Immature natural killer cell (primary cell): ENCODE measurements around the gene TRIM8. TPM values are rescaled to one million over a fixed set of nuclear protein-coding genes. Genes with fewer than 3 reads are reported as not detected.

Experiments
- DNase-seq, 3 donors: peaks; one replicate each; pipeline ENCODE4 v3.0.0; 2022; ENCODE audit warnings: mixed read lengths in 1 of 3
- H3K27ac Mint-ChIP-seq, 6 donors: one replicate each; pipeline ENCODE4 v1.8.0; 2020; ENCODE audit warnings: mixed read lengths in 6 of 6, mild to moderate bottlenecking in 5 of 6, inconsistent platforms in 4 of 6, moderate library complexity in 3 of 6
- H3K27me3 Mint-ChIP-seq, 3 donors: one replicate each; pipeline ENCODE4 v1.8.0; 2020 to 2021; ENCODE audit warnings: low read depth in 3 of 3, mild to moderate bottlenecking in 3 of 3, mixed read lengths in 3 of 3, moderate library complexity in 3 of 3, inconsistent platforms in 1 of 3
- H3K36me3 Mint-ChIP-seq, 3 donors: one replicate each; pipeline ENCODE4 v1.8.0; 2020; ENCODE audit warnings: mixed read lengths in 3 of 3, inconsistent platforms in 2 of 3, mild to moderate bottlenecking in 2 of 3
- H3K4me1 Mint-ChIP-seq, 2 donors: one replicate each; pipeline ENCODE4 v1.8.0; 2020; ENCODE audit warnings: inconsistent platforms in 2 of 2, mild to moderate bottlenecking in 2 of 2, mixed read lengths in 2 of 2, moderate library complexity in 1 of 2
- H3K4me3 Mint-ChIP-seq, 5 donors: one replicate each; pipeline ENCODE4 v1.8.0; 2020; ENCODE audit warnings: mild to moderate bottlenecking in 5 of 5, mixed read lengths in 5 of 5, inconsistent platforms in 3 of 5, moderate library complexity in 3 of 5
- H3K9me3 Mint-ChIP-seq, 6 donors: one replicate each; pipeline ENCODE4 v1.8.0; 2020; ENCODE audit warnings: mild to moderate bottlenecking in 6 of 6, mixed read lengths in 6 of 6, inconsistent platforms in 4 of 6, moderate library complexity in 3 of 6
- polyA plus RNA-seq, 3 donors: library from polyadenylated mRNA; unstranded; fragments of 300-500 nt; fragmentation: Illumina TruSeq; gene quantifications; one replicate each; pipeline ENCODE4 v1.2.3, GENCODE V29; 2021

The TRIM8 gene
- polyA plus RNA-seq, 3 donors from 2014 or later, result 30.5 to 78.8 (median 39.2) TPM

GRCh38 chr10:102620591-102621442 lies 23.5 kb upstream of the TRIM8 start:
- peak overlapping the region in 1 of 6 donors; percentile 53 for H3K27ac Mint-ChIP-seq
- no peaks in the 10 kb centered on the region for H3K9me3 Mint-ChIP-seq
- H3K4me3 Mint-ChIP-seq, result no peak overlapping the region
- no peaks in the 10 kb centered on the region for H3K4me1 Mint-ChIP-seq
- peaks cover 7 to 20% (median 12%) of the 10 kb centered on the region in 3 donors for H3K36me3 Mint-ChIP-seq
- no peaks in the 10 kb centered on the region for H3K27me3 Mint-ChIP-seq
- no peak for DNase-seq

- DNase-seq, result no peak
- Mint-ChIP-seq H3K27me3 (no peaks in the 10 kb centered on the region), H3K9me3 (no peaks in the 10 kb centered on the region), H3K4me3 (no peak overlapping the region), H3K4me1 (no peaks in the 10 kb centered on the region), H3K36me3 (peaks cover 7 to 20% (median 12%) of the 10 kb centered on the region in 3 donors), H3K27ac (no peak overlapping the region)
Measured at GRCh38 chr10:102621443-102622325, 22.6 kb upstream of the TRIM8 start.

- no peak overlapping the region for H3K27ac Mint-ChIP-seq
- no peaks in the 10 kb centered on the region for H3K27me3 Mint-ChIP-seq
Measured at GRCh38 chr10:102624094-102624493, 20.2 kb upstream of the TRIM8 start.

GRCh38 chr10:102624751-102625645 lies 19.3 kb upstream of the TRIM8 start:
- Mint-ChIP-seq H3K4me3 (no peak overlapping the region), H3K36me3 (peaks cover 0 to 7% (median 4%) of the 10 kb centered on the region in 3 donors), H3K27me3 (no peaks in the 10 kb centered on the region), H3K9me3 (no peaks in the 10 kb centered on the region), H3K4me1 (no peaks in the 10 kb centered on the region), H3K27ac (no peak overlapping the region)
- no peak for DNase-seq

More at GRCh38 chr10:102624094-102624493, 20.2 kb upstream of the TRIM8 start:
- Mint-ChIP-seq H3K36me3 (peaks cover 0 to 7% (median 4%) of the 10 kb centered on the region in 3 donors), H3K4me3 (no peak overlapping the region), H3K9me3 (no peaks in the 10 kb centered on the region), H3K4me1 (no peaks in the 10 kb centered on the region)
- no peak for DNase-seq

GRCh38 chr10:102626026-102626685 lies 18.1 kb upstream of the TRIM8 start:
- Mint-ChIP-seq H3K9me3 (no peaks in the 10 kb centered on the region), H3K27me3 (peaks cover 0 to 1% (median 0%) of the 10 kb centered on the region in 3 donors), H3K27ac (peak overlapping the region in 1 of 6 donors; percentile 64), H3K36me3 (peaks cover 1 to 14% (median 4%) of the 10 kb centered on the region in 3 donors), H3K4me1 (no peaks in the 10 kb centered on the region), H3K4me3 (no peak overlapping the region)
- no peak for DNase-seq

GRCh38 chr10:102627291-102627735 lies 17.0 kb upstream of the TRIM8 start:
- Mint-ChIP-seq H3K4me1 (no peaks in the 10 kb centered on the region), H3K36me3 (peaks cover 5 to 18% (median 8%) of the 10 kb centered on the region in 3 donors), H3K27ac (no peak overlapping the region), H3K4me3 (no peak overlapping the region), H3K9me3 (no peaks in the 10 kb centered on the region), H3K27me3 (peaks cover 0 to 1% (median 0%) of the 10 kb centered on the region in 3 donors)
- no peak for DNase-seq

- no peaks in the 10 kb centered on the region for H3K4me1 Mint-ChIP-seq
- H3K27ac Mint-ChIP-seq, result no peak overlapping the region
Measured at GRCh38 chr10:102627736-102628293, 16.5 kb upstream of the TRIM8 start.

GRCh38 chr10:102628451-102628911 lies 15.8 kb upstream of the TRIM8 start:
- Mint-ChIP-seq H3K27me3 (peaks cover 0 to 1% (median 0%) of the 10 kb centered on the region in 3 donors), H3K4me3 (no peak overlapping the region), H3K9me3 (no peaks in the 10 kb centered on the region), H3K36me3 (peaks cover 4 to 14% (median 5%) of the 10 kb centered on the region in 3 donors), H3K27ac (no peak overlapping the region), H3K4me1 (no peaks in the 10 kb centered on the region)
- no peak for DNase-seq

More at GRCh38 chr10:102627736-102628293, 16.5 kb upstream of the TRIM8 start:
- no peak for DNase-seq
- Mint-ChIP-seq H3K36me3 (peaks cover 5 to 18% (median 8%) of the 10 kb centered on the region in 3 donors), H3K27me3 (peaks cover 0 to 1% (median 0%) of the 10 kb centered on the region in 3 donors), H3K4me3 (no peak overlapping the region), H3K9me3 (no peaks in the 10 kb centered on the region)

- no peak overlapping the region for H3K27ac Mint-ChIP-seq
- H3K36me3 Mint-ChIP-seq, result peaks cover 4 to 14% (median 5%) of the 10 kb centered on the region in 3 donors
- H3K4me3 Mint-ChIP-seq, result no peak overlapping the region
- H3K27me3 Mint-ChIP-seq, result peaks cover 0 to 3% (median 1%) of the 10 kb centered on the region in 3 donors
- DNase-seq, result no peak
- H3K4me1 Mint-ChIP-seq, result no peaks in the 10 kb centered on the region
- no peaks in the 10 kb centered on the region for H3K9me3 Mint-ChIP-seq
Measured at GRCh38 chr10:102629661-102630614, 14.3 kb upstream of the TRIM8 start.

GRCh38 chr10:102630663-102631062 lies 13.6 kb upstream of the TRIM8 start:
- DNase-seq, result no peak
- Mint-ChIP-seq H3K4me1 (peaks cover 5 to 6% of the 10 kb centered on the region in 2 donors), H3K27ac (no peak overlapping the region), H3K36me3 (peaks cover 4 to 14% (median 5%) of the 10 kb centered on the region in 3 donors), H3K4me3 (no peak overlapping the region), H3K9me3 (no peaks in the 10 kb centered on the region), H3K27me3 (peaks cover 0 to 3% (median 1%) of the 10 kb centered on the region in 3 donors)

- no peak for DNase-seq
- H3K27ac Mint-ChIP-seq, result no peak overlapping the region
- peaks cover 4 to 14% (median 5%) of the 10 kb centered on the region in 3 donors for H3K36me3 Mint-ChIP-seq
- H3K4me1 Mint-ChIP-seq, result peaks cover 6 to 9% of the 10 kb centered on the region in 2 donors
- H3K9me3 Mint-ChIP-seq, result no peaks in the 10 kb centered on the region
- H3K27me3 Mint-ChIP-seq, result peaks cover 0 to 5% (median 1%) of the 10 kb centered on the region in 3 donors
- no peak overlapping the region for H3K4me3 Mint-ChIP-seq
Measured at GRCh38 chr10:102631525-102632393, 12.5 kb upstream of the TRIM8 start.
